ENCODE results near the gene EFCAB8.

EFCAB8 gene

DNA sequence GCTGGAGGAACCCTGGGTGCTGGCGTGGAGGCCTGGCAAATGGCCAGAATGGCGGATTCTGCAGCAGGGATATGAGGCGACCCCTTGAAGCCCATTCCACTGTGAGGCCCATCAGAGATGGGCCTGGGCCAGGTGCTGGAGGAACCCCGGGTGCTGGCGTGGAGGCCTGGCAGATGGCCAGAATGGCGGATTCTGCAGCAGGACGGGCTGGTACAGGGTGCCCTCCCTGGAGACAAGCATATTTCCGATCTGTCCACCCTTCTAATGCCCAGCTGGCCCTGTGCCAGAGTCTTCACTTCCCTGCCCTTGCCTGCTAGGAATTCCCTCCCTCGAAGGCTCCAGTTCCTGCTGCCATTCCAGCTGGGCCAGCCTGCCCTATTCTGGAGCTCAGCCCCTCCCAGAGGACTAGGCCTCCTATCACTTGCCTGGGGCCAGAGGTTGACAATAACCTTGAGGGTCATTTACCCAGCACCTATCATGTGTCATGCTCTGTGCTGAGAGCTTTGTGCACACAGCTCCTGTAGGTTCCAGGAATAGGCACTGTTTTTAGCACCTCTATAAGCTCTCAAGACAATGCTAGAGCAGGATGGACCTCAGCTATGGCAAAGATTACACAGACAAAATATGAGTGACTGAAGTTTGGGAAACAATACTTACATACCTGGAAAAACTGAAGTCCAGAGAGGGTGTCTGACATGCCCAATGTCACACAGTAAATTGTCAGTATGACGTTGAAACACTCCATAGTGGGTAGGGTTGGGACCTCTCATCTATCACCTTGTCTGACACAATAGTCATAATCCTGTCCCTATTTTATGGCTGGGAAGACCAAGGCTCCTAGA is 124.1 kb downstream of the EFCAB8 start:
- Histone ChIP-seq H3K27me3 (ENCODE audit: insufficient read depth, low read length) (no peaks in the 10 kb centered on the region), H4K91ac (ENCODE audit: low read depth, low read length) (no peak overlapping the region), H3K79me2 (ENCODE audit: control insufficient read depth, insufficient read depth, low read length, poor library complexity) (no peaks in the 10 kb centered on the region), H3K9me3 (ENCODE audit: insufficient read depth, low read depth, low read length) (peaks cover 3% of the 10 kb centered on the region), H2AFZ (ENCODE audit: insufficient read depth, low read length, poor library complexity) (no peak overlapping the region), H3K23ac (ENCODE audit: low read length) (no peak overlapping the region), H3K4ac (ENCODE audit: low read depth, low read length) (no peak overlapping the region), H3K27ac (ENCODE audit: low read depth, low read length) (no peak overlapping the region), H3K4me3 (ENCODE audit: low read depth, low read length) (no peak overlapping the region), H3K79me1 (ENCODE audit: low read length) (no peaks in the 10 kb centered on the region), H2BK120ac (ENCODE audit: insufficient read depth, low read length, poor library complexity) (no peak overlapping the region), H3K4me1 (ENCODE audit: control insufficient read depth in 1 of 2, insufficient read depth in 2 of 2, low read length in 2 of 2) (no peaks in the 10 kb centered on the region), H2AK5ac (ENCODE audit: low read length) (no peak overlapping the region), H4K8ac (ENCODE audit: low read depth, low read length) (no peak overlapping the region), H3K14ac (ENCODE audit: low read length) (no peak overlapping the region), H2BK5ac (ENCODE audit: low read depth, low read length, poor library complexity) (no peak overlapping the region), H3K9ac (ENCODE audit: low read length) (no peak overlapping the region), H3K4me2 (ENCODE audit: low read length) (no peak overlapping the region), H4K12ac (ENCODE audit: low read depth, low read length) (no peak overlapping the region), H2BK12ac (ENCODE audit: low read length) (no peak overlapping the region), H3K36me3 (ENCODE audit: control insufficient read depth in 1 of 2, insufficient read depth in 2 of 2, low read length in 2 of 2) (no peaks in the 10 kb centered on the region), H3K18ac (ENCODE audit: low read length) (no peak overlapping the region)
- WGBS (ENCODE audit: extremely low coverage, insufficient coverage, insufficient read length), result no CpG with 5 or more reads among the region's 10 CpGs
- no peak for DNase-seq

DNA sequence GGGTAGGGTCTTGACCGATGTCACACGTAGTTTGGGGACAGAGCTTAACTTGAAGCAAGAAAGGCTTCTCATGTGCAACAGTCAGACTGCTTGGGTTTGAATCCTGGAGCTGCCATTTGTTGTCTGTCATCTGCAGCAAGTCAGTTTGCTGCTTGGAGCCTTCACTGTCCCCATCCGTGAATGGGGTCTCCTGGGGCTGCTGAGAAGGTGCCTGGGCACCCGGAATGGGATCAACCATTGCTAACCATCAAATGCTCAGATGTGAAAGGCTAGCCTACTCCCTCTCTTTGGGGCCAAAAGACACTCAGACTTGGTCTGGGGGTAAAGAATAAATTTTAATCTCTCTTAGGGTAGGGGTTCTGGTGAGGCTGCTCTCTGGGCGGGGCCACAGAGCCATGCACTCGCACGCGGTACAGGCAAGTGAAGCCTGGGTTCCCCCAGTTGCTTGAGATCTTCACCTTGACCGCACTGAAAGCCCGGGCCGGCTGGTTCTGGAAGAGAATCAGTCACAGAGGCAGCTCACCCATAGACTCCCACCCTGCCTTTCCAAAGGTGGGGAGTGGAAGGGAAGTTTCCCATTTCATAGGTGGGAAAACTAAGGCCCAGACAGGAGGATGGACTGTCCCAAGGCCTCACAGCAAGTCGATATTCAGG is 124.9 kb downstream of the EFCAB8 start:
- Histone ChIP-seq H3K36me3 (ENCODE audit: control insufficient read depth in 1 of 2, insufficient read depth in 2 of 2, low read length in 2 of 2) (no peaks in the 10 kb centered on the region), H3K9ac (ENCODE audit: low read length) (no peak overlapping the region), H3K79me1 (ENCODE audit: low read length) (no peaks in the 10 kb centered on the region), H2BK120ac (ENCODE audit: insufficient read depth, low read length, poor library complexity) (no peak overlapping the region), H3K27ac (ENCODE audit: low read depth, low read length) (no peak overlapping the region), H3K79me2 (ENCODE audit: control insufficient read depth, insufficient read depth, low read length, poor library complexity) (no peaks in the 10 kb centered on the region), H4K8ac (ENCODE audit: low read depth, low read length) (no peak overlapping the region), H4K12ac (ENCODE audit: low read depth, low read length) (no peak overlapping the region), H3K4me2 (ENCODE audit: low read length) (no peak overlapping the region), H3K4ac (ENCODE audit: low read depth, low read length) (no peak overlapping the region), H3K14ac (ENCODE audit: low read length) (no peak overlapping the region), H3K18ac (ENCODE audit: low read length) (no peak overlapping the region), H2AK5ac (ENCODE audit: low read length) (no peak overlapping the region), H3K23ac (ENCODE audit: low read length) (no peak overlapping the region), H2BK5ac (ENCODE audit: low read depth, low read length, poor library complexity) (no peak overlapping the region), H2BK12ac (ENCODE audit: low read length) (no peak overlapping the region), H3K9me3 (ENCODE audit: insufficient read depth, low read depth, low read length) (peaks cover 3% of the 10 kb centered on the region), H2AFZ (ENCODE audit: insufficient read depth, low read length, poor library complexity) (no peak overlapping the region), H3K4me3 (ENCODE audit: low read depth, low read length) (no peak overlapping the region), H3K4me1 (ENCODE audit: control insufficient read depth in 1 of 2, insufficient read depth in 2 of 2, low read length in 2 of 2) (no peaks in the 10 kb centered on the region), H4K91ac (ENCODE audit: low read depth, low read length) (no peak overlapping the region), H3K27me3 (ENCODE audit: insufficient read depth, low read length) (no peaks in the 10 kb centered on the region)
- no peak for DNase-seq
- WGBS (ENCODE audit: extremely low coverage, insufficient coverage, insufficient read length), result no CpG with 5 or more reads among the region's 12 CpGs

DNA sequence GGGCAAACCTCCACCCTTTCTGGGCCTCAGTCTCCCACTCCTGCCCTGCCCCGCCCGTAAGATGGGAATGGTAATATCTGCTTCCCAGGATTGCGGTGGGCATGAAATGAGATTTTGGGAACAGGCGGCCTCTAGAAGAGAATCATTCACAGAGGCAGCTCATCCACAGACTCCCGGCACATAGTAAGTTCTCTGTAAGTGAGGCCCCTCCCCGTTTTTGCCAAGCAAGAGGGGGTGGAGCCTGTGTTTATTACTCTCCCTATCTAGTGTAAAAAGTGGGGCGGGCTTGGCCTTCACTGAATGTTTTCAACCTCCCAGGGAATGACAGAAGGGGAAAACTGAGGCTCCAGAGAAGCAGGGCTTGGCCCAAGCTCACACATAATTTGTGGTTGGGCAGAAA is 125.5 kb downstream of the EFCAB8 start:
- H2AK5ac ChIP-seq (ENCODE audit: low read length), result no peak overlapping the region
- no peak overlapping the region for H3K4me2 ChIP-seq (ENCODE audit: low read length)
- H3K23ac ChIP-seq (ENCODE audit: low read length), result no peak overlapping the region
- WGBS (ENCODE audit: extremely low coverage, insufficient coverage, insufficient read length), result no CpG with 5 or more reads among the region's 7 CpGs
- no peak overlapping the region for H3K14ac ChIP-seq (ENCODE audit: low read length)
- H4K8ac ChIP-seq (ENCODE audit: low read depth, low read length), result no peak overlapping the region
- no peaks in the 10 kb centered on the region for H3K79me1 ChIP-seq (ENCODE audit: low read length)
- H3K4me1 ChIP-seq (ENCODE audit: control insufficient read depth in 1 of 2, insufficient read depth in 2 of 2, low read length in 2 of 2), result no peaks in the 10 kb centered on the region
- no peak overlapping the region for H3K4ac ChIP-seq (ENCODE audit: low read depth, low read length)
- no peak overlapping the region for H2BK12ac ChIP-seq (ENCODE audit: low read length)
- no peak overlapping the region for H3K4me3 ChIP-seq (ENCODE audit: low read depth, low read length)
- H3K27me3 ChIP-seq (ENCODE audit: insufficient read depth, low read length), result no peaks in the 10 kb centered on the region
- no peak overlapping the region for H4K12ac ChIP-seq (ENCODE audit: low read depth, low read length)
- no peaks in the 10 kb centered on the region for H3K79me2 ChIP-seq (ENCODE audit: control insufficient read depth, insufficient read depth, low read length, poor library complexity)
- H4K91ac ChIP-seq (ENCODE audit: low read depth, low read length), result no peak overlapping the region
- no peak overlapping the region for H2BK5ac ChIP-seq (ENCODE audit: low read depth, low read length, poor library complexity)
- no peak overlapping the region for H3K18ac ChIP-seq (ENCODE audit: low read length)
- no peak overlapping the region for H3K9ac ChIP-seq (ENCODE audit: low read length)
- no peak overlapping the region for H3K27ac ChIP-seq (ENCODE audit: low read depth, low read length)
- peaks cover 3% of the 10 kb centered on the region for H3K9me3 ChIP-seq (ENCODE audit: insufficient read depth, low read depth, low read length)
- H2BK120ac ChIP-seq (ENCODE audit: insufficient read depth, low read length, poor library complexity), result no peak overlapping the region
- H3K36me3 ChIP-seq (ENCODE audit: control insufficient read depth in 1 of 2, insufficient read depth in 2 of 2, low read length in 2 of 2), result no peaks in the 10 kb centered on the region
- no peak for DNase-seq
- H2AFZ ChIP-seq (ENCODE audit: insufficient read depth, low read length, poor library complexity), result no peak overlapping the region

DNA sequence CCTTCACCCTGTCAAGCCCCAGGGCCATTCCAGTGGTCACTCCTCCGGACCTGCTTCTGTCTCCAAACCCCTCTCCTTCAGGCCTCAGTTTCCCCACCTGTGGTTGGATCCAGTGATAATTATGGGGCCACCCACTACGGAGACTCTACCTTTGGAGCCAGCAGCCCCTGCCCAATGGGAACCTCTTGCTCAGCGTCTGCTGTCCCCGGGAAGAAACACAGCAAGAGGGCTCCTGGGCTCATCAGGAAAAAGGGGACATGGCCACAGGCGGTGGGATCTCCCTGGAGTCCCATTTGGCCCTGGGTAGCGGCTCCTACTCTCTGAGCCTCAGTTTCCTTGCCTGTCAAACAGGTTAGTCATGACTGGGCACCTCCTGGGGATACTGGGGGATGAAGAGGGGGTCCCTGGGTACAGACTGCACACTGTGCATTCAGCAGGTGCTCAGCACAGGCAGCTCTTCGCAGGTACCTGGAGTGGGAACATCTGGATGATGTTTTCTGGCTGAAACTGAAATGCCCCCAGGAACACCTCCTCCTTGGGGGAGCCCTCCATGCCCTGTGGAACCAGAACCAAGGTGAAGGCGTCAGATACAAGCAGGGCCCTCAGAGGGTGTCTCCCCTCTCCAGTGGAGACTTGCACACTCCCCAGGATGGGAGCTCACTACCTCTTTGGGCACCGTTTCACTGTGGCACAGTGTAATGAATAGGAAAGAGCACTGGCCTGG is 126.1 kb downstream of the EFCAB8 start:
- Histone ChIP-seq H3K18ac (ENCODE audit: low read length) (no peak overlapping the region), H3K4ac (ENCODE audit: low read depth, low read length) (no peak overlapping the region), H2BK5ac (ENCODE audit: low read depth, low read length, poor library complexity) (no peak overlapping the region), H3K4me1 (ENCODE audit: control insufficient read depth in 1 of 2, insufficient read depth in 2 of 2, low read length in 2 of 2) (no peaks in the 10 kb centered on the region), H3K4me2 (ENCODE audit: low read length) (no peak overlapping the region), H4K12ac (ENCODE audit: low read depth, low read length) (no peak overlapping the region), H2BK120ac (ENCODE audit: insufficient read depth, low read length, poor library complexity) (no peak overlapping the region), H3K14ac (ENCODE audit: low read length) (no peak overlapping the region), H3K9ac (ENCODE audit: low read length) (no peak overlapping the region), H3K23ac (ENCODE audit: low read length) (no peak overlapping the region), H3K9me3 (ENCODE audit: insufficient read depth, low read depth, low read length) (peaks cover 3% of the 10 kb centered on the region), H3K4me3 (ENCODE audit: low read depth, low read length) (no peak overlapping the region), H3K36me3 (ENCODE audit: control insufficient read depth in 1 of 2, insufficient read depth in 2 of 2, low read length in 2 of 2) (no peaks in the 10 kb centered on the region), H2AFZ (ENCODE audit: insufficient read depth, low read length, poor library complexity) (no peak overlapping the region), H2AK5ac (ENCODE audit: low read length) (no peak overlapping the region), H4K91ac (ENCODE audit: low read depth, low read length) (no peak overlapping the region), H2BK12ac (ENCODE audit: low read length) (no peak overlapping the region), H3K79me1 (ENCODE audit: low read length) (no peaks in the 10 kb centered on the region), H3K79me2 (ENCODE audit: control insufficient read depth, insufficient read depth, low read length, poor library complexity) (no peaks in the 10 kb centered on the region), H3K27ac (ENCODE audit: low read depth, low read length) (no peak overlapping the region), H3K27me3 (ENCODE audit: insufficient read depth, low read length) (no peaks in the 10 kb centered on the region), H4K8ac (ENCODE audit: low read depth, low read length) (no peak overlapping the region)
- WGBS (ENCODE audit: extremely low coverage, insufficient coverage, insufficient read length), result no CpG with 5 or more reads among the region's 9 CpGs
- no peak for DNase-seq
